ENCODE measurements around the gene ATP1A1. TPM values are rescaled to one million over a fixed set of nuclear protein-coding genes. Genes with fewer than 3 reads are reported as not detected.

The ATP1A1 gene
- total RNA-seq, 1 experiment from 2014 or later: 239 TPM

DNA sequence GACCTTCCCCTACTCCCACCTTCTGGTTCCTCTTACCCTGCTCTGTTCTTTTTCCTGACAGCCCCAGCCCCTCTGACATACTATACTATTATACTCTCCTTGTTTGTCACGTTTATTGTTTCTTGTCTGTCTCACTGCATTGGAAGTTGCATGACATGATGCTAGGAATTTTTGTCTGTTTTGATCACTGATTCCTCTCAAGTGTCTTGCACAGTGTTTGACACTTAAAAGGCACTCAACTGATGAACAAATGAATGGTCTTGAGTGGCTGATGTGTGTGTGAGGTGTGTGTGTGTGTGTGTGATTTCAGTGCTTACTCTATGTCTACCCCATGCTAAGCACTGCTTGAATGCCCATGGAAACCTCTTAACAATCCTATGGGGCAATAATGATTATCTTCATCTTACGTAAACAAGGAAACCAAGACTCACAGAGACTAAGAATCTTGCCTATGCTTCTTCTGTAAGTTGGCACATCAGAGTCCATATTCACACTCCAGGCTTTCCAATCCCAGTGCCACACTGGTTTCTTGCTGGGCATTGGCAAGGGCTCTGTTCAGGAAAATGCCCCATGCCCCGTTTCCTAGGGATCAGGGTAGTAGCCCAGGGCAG, 59.7 kb downstream of the ATP1A1 start:
- H2BK15ac ChIP-seq (ENCODE audit: low read depth, low read length): no peak overlapping the region
- no peak overlapping the region for H2BK5ac ChIP-seq (ENCODE audit: insufficient read length, low read length)
- no peak overlapping the region for H3K27ac Mint-ChIP-seq
- no peak overlapping the region for H3K56ac ChIP-seq (ENCODE audit: insufficient read length, low read depth, low read length)
- H3K9ac ChIP-seq (ENCODE audit: extremely low read depth, insufficient read length, low read length): no peak overlapping the region
- no peak overlapping the region for H3K18ac ChIP-seq (ENCODE audit: insufficient read length, low read depth, low read length)
- H2AK5ac ChIP-seq (ENCODE audit: insufficient read length, low read length): no peak overlapping the region
- no peaks in the 10 kb centered on the region for H3K36me3 Mint-ChIP-seq (ENCODE audit: insufficient read depth in 1 of 3, low read depth in 3 of 3)
- no CpG with 5 or more reads among the region's 3 CpGs for WGBS (ENCODE audit: extremely low coverage, insufficient read length, low lambda C conversion rate)
- H3K79me1 ChIP-seq (ENCODE audit: insufficient read depth, low read depth, low read length, poor library complexity, severe bottlenecking): no peaks in the 10 kb centered on the region
- no peak overlapping the region for H3K4me2 ChIP-seq (ENCODE audit: insufficient read depth, insufficient read length, low read length)
- no peak overlapping the region for H3K23ac ChIP-seq (ENCODE audit: insufficient read length, low read depth, low read length)
- H2BK12ac ChIP-seq (ENCODE audit: insufficient read length, low read depth, low read length): no peak overlapping the region
- no peaks in the 10 kb centered on the region for H3K27me3 ChIP-seq (ENCODE audit: insufficient read depth, low read length)
- no peaks in the 10 kb centered on the region for H3K23me2 ChIP-seq (ENCODE audit: insufficient read length, low read depth, low read length, poor library complexity, severe bottlenecking)
- H3K4me3 Mint-ChIP-seq: no peak overlapping the region
- peaks cover 7 to 8% of the 10 kb centered on the region in 2 experiments; a peak in 3 of 4 replicates for H3K4me1 Mint-ChIP-seq
- no peaks in the 10 kb centered on the region for H3K9me3 Mint-ChIP-seq
- H2AFZ ChIP-seq (ENCODE audit: low read length): no peak overlapping the region
- no peaks in the 10 kb centered on the region for H4K20me1 ChIP-seq (ENCODE audit: control insufficient read depth, insufficient read depth, insufficient read length)
- no peak overlapping the region for H3K27ac ChIP-seq (ENCODE audit: insufficient read length, low read depth, low read length)
- no peak overlapping the region for H2BK120ac ChIP-seq (ENCODE audit: low read depth, low read length, poor library complexity, severe bottlenecking)
- no peak overlapping the region for H3K4ac ChIP-seq (ENCODE audit: low read depth, low read length)
- H2BK20ac ChIP-seq (ENCODE audit: low read depth, low read length, poor library complexity, severe bottlenecking): no peak overlapping the region
- H3T11ph ChIP-seq (ENCODE audit: low read length): no peak overlapping the region
- H3K27me3 Mint-ChIP-seq (ENCODE audit: low read depth): peaks cover 4% of the 10 kb centered on the region
- no peak overlapping the region for H4K8ac ChIP-seq (replicated peaks; ENCODE audit: insufficient read length, low read depth, low read length)
- no peak overlapping the region for H4K91ac ChIP-seq (ENCODE audit: insufficient read length, low read depth, low read length)
- H3K4me1 ChIP-seq (ENCODE audit: insufficient read depth, low read length): no peaks in the 10 kb centered on the region
- TF ChIP-seq, protein P1, sequence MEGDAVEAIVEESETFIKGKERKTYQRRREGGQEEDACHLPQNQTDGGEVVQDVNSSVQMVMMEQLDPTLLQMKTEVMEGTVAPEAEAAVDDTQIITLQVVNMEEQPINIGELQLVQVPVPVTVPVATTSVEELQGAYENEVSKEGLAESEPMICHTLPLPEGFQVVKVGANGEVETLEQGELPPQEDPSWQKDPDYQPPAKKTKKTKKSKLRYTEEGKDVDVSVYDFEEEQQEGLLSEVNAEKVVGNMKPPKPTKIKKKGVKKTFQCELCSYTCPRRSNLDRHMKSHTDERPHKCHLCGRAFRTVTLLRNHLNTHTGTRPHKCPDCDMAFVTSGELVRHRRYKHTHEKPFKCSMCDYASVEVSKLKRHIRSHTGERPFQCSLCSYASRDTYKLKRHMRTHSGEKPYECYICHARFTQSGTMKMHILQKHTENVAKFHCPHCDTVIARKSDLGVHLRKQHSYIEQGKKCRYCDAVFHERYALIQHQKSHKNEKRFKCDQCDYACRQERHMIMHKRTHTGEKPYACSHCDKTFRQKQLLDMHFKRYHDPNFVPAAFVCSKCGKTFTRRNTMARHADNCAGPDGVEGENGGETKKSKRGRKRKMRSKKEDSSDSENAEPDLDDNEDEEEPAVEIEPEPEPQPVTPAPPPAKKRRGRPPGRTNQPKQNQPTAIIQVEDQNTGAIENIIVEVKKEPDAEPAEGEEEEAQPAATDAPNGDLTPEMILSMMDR (conservative IDR thresholded peaks at IDR 0.05): no peak
- no peak overlapping the region for H4K5ac ChIP-seq (ENCODE audit: insufficient read length, low read depth, low read length)
- H3K9me3 ChIP-seq (ENCODE audit: control insufficient read depth, low read depth, low read length): no peaks in the 10 kb centered on the region
- no peak overlapping the region for H3K14ac ChIP-seq (ENCODE audit: insufficient read depth, low read length)
- DNase-seq: no peak
- H3K79me2 ChIP-seq (ENCODE audit: insufficient read depth, low read length): no peaks in the 10 kb centered on the region

All from H9 (cell line).